NCI-H345 treated with DMSO at 0.1 percent for 48 hours (cell line): ENCODE results near the gene CPNE5.
A peak's percentile ranks its signal among the peaks of the same experiment; 100 is the strongest.

Experiments used
- DNase-seq: peaks from one replicate; lab custom pipeline; 2025; ENCODE audit not compliant: unreplicated experiment; lab: John Stamatoyannopoulos, UW

Gene CPNE5

GRCh38 chr6:36858407-36858981 lies 19.2 kb upstream of the CPNE5 start:
- DNase-seq = no peak

- no peak for DNase-seq
These were observed 18.1 kb upstream of the CPNE5 start for GRCh38 chr6:36857325-36857724.

GRCh38 chr6:36856277-36856676 lies 17.0 kb upstream of the CPNE5 start:
- no peak for DNase-seq

- DNase-seq = no peak
These were observed 16.5 kb upstream of the CPNE5 start for GRCh38 chr6:36855750-36856149.

GRCh38 chr6:36853325-36853724 lies 14.1 kb upstream of the CPNE5 start:
- no peak for DNase-seq

GRCh38 chr6:36852481-36853147 lies 13.4 kb upstream of the CPNE5 start:
- DNase-seq = no peak

GRCh38 chr6:36851626-36852025 lies 12.4 kb upstream of the CPNE5 start:
- no peak for DNase-seq

GRCh38 chr6:36851149-36851614 lies 11.9 kb upstream of the CPNE5 start:
- DNase-seq = peak; percentile 50

GRCh38 chr6:36850021-36850420 lies 10.8 kb upstream of the CPNE5 start:
- DNase-seq = no peak

GRCh38 chr6:36848658-36849441 lies 9.6 kb upstream of the CPNE5 start:
- no peak for DNase-seq

GRCh38 chr6:36847991-36848390 lies 8.7 kb upstream of the CPNE5 start:
- no peak for DNase-seq

- no peak for DNase-seq
These were observed 7.9 kb upstream of the CPNE5 start for GRCh38 chr6:36847152-36847551.

GRCh38 chr6:36845233-36845632 lies 6.0 kb upstream of the CPNE5 start:
- no peak for DNase-seq

- no peak for DNase-seq
These were observed 5.3 kb upstream of the CPNE5 start for GRCh38 chr6:36844232-36845170.

- no peak for DNase-seq
These were observed 3.9 kb upstream of the CPNE5 start for GRCh38 chr6:36843170-36843569.

- DNase-seq = no peak
These were observed 2.5 kb upstream of the CPNE5 start for GRCh38 chr6:36841756-36842155.

GRCh38 chr6:36840432-36841403 lies 1.5 kb upstream of the CPNE5 start:
- DNase-seq = no peak

GRCh38 chr6:36839749-36840431 lies 646 bp upstream of the CPNE5 start:
- DNase-seq = no peak

- DNase-seq = no peak
These were observed 1.6 kb downstream of the CPNE5 start for GRCh38 chr6:36837686-36838085.

GRCh38 chr6:36837022-36837339 lies 2.3 kb downstream of the CPNE5 start:
- no peak for DNase-seq
